Lower leg skin (tissue), 4 donors: ENCODE measurements around the gene TCF7L1. TPM values are rescaled to one million over a fixed set of nuclear protein-coding genes. Genes with fewer than 3 reads are reported as not detected.
A peak's percentile ranks its signal among the peaks of the same experiment; 100 is the strongest.
"Not testable (repeated sequence)": the region's sequence is repeated elsewhere in the genome, so short reads cannot be mapped to it uniquely, and the experiment has no call there.

ENCODE experiments used
- DNase-seq, 2 donors: peaks; one replicate each; pipeline ENCODE4 v3.0.0-alpha.2; 2019; ENCODE audit warnings: low spot score in 2 of 2
- H3K4me3 ChIP-seq: fragments of 200-600 bp; sonication (generic); 2 replicates; pipeline ENCODE4 v1.5.1; 2017; ENCODE audit warnings: mild to moderate bottlenecking, low read depth; ENCODE audit not compliant: poor library complexity, severe bottlenecking
- POLR2A ChIP-seq, 2 donors: fragments of 450-650 bp; IDR thresholded peaks; one replicate each; pipeline ENCODE4 v1.6.1; 2016 to 2017; ENCODE audit warnings: antibody characterized with exemption in 2 of 2, mild to moderate bottlenecking in 1 of 2, moderate library complexity in 1 of 2
- WGBS, 2 donors: methylation state at CpG; one replicate each; pipeline ENCODE4 v1.1.5; 2018; 5-methylcytosine and 5-hydroxymethylcytosine counted together
- intact Hi-C: fragments of 100-400 bp; cut with DNase I; formaldehyde crosslinking; loops from one replicate; pipeline ENCODE4 v1.15.0; 2023; ENCODE audit warnings: low total_unique reads
- total RNA-seq, 4 donors: library from RNA; depleted of rRNA; stranded (reverse); fragments of >200 nt; gene quantifications; one replicate each; pipeline ENCODE4 v1.1.0, GENCODE V29; 2016
- TF ChIP-seq, protein P1 (sequence below), 3 donors: fragments of 450-650 bp; IDR thresholded peaks; one replicate each; pipeline ENCODE4 v1.5.1; 2016; ENCODE audit warnings: antibody characterized with exemption in 3 of 3, mild to moderate bottlenecking in 3 of 3, moderate library complexity in 2 of 3

Gene TCF7L1
- total RNA-seq, 4 donors from 2014 or later, result 0.67 to 4.8 (median 1.9) TPM

- intact Hi-C loops, result no loop called here
- no peak overlapping the region for H3K4me3 ChIP-seq
- no peak for TF ChIP-seq POLR2A (IDR thresholded peaks at IDR 0.05)
- TF ChIP-seq, protein P1, sequence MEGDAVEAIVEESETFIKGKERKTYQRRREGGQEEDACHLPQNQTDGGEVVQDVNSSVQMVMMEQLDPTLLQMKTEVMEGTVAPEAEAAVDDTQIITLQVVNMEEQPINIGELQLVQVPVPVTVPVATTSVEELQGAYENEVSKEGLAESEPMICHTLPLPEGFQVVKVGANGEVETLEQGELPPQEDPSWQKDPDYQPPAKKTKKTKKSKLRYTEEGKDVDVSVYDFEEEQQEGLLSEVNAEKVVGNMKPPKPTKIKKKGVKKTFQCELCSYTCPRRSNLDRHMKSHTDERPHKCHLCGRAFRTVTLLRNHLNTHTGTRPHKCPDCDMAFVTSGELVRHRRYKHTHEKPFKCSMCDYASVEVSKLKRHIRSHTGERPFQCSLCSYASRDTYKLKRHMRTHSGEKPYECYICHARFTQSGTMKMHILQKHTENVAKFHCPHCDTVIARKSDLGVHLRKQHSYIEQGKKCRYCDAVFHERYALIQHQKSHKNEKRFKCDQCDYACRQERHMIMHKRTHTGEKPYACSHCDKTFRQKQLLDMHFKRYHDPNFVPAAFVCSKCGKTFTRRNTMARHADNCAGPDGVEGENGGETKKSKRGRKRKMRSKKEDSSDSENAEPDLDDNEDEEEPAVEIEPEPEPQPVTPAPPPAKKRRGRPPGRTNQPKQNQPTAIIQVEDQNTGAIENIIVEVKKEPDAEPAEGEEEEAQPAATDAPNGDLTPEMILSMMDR (IDR thresholded peaks at IDR 0.05), result no peak
- WGBS, 2 donors, result 66 to 70% methylated on average over 9 of the region's 9 CpGs
- DNase-seq, result no peak
Measured at GRCh38 chr2:85325466-85325811, 192.2 kb downstream of the TCF7L1 start.

- 16 to 23% methylated on average over 31 to 32 of the region's 32 CpGs for WGBS, 2 donors
- TF ChIP-seq POLR2A (IDR thresholded peaks at IDR 0.05), result no peak
- TF ChIP-seq, protein P1 (IDR thresholded peaks at IDR 0.05), result no peak
- DNase-seq, result no peak
- H3K4me3 ChIP-seq, result peak overlapping the region; percentile 66
- intact Hi-C loops, result no loop called here
Measured at GRCh38 chr2:85326406-85327159, 193.4 kb downstream of the TCF7L1 start.

DNA sequence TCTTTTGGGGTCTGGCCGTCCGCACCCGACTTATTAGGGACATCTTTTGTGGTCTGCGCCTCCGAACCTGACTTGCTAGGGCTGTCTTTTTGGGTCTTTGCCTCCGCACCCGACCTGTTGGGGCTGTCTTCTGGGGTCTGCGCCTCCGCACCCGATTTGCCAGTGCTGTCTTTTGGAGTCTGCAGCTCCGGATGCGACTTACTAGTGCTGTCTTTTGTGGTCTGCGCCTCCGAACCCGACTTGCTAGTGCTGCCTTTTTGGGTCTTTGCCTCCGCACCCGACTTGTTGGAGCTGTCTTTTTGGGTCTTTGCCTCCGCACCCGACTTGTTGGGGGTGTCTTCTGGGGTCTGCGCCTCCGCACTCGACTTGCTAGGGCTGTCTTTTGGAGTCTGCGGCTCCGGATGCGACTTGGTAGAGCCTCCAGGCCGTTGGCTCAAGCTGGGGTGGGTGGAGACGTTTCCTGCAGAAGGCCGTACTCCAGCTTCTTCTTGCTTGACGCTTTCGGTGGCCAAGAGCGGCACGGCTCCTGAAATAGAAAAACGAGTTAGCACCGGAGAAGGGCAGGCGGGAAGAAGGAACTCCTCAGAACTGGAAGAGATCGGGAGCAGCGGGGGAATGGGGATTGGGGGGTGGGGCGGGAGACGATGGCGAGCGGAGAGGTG lies 194.1 kb downstream of the TCF7L1 start:
- TF ChIP-seq, protein P1 (IDR thresholded peaks at IDR 0.05), result no peak
- no peak for TF ChIP-seq POLR2A (IDR thresholded peaks at IDR 0.05)
- H3K4me3 ChIP-seq, result peak overlapping the region; percentile 66
- 2 to 3% methylated on average over 41 of the region's 41 CpGs for WGBS, 2 donors
- peak; percentile 66 to 92 for DNase-seq
- intact Hi-C loops, result no loop called here

GRCh38 chr2:85327822-85328617 lies 194.8 kb downstream of the TCF7L1 start, which contains the start of gene TGOLN2:
TGOLN2 (minus strand) TSS chr2:85327989; CDS start chr2:85327962, 27 bp downstream.
- TF ChIP-seq POLR2A (IDR thresholded peaks at IDR 0.05), result peak in 1 of 2 donors; percentile 90
- TF ChIP-seq, protein P1 (IDR thresholded peaks at IDR 0.05), result no peak
- 0 to 1% methylated on average over 41 to 57 of the region's 57 CpGs for WGBS, 2 donors
- peak; percentile 90 to 98 for DNase-seq
- intact Hi-C loops, result no loop called here
- peak within 1 kb of the TSS; percentile 66 for H3K4me3 ChIP-seq

GRCh38 chr2:85329181-85329651 lies 196.0 kb downstream of the TCF7L1 start:
- no peak for DNase-seq
- H3K4me3 ChIP-seq, result no peak overlapping the region
- TF ChIP-seq, protein P1 (IDR thresholded peaks at IDR 0.05), result no peak
- no peak for TF ChIP-seq POLR2A (IDR thresholded peaks at IDR 0.05)
- intact Hi-C loops, result no loop called here

DNA sequence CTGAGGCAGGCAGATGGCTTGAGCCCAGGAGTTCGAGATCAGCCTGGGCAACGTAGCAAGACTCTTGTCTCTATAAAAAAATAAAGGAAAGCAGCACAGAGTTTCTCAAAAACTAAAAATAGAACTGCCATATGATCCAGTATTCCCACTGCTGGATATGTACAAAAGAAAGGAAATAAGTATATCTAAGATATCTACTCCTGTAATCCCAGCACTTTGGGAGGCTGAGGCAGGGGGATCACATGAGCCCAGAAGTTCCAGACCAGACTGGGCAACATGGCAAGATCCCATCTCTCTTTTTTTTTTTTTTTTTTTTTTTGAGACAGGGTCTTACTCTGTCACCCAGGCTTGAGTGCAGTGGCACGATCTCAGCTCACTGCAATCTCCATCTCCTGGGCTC lies 196.5 kb downstream of the TCF7L1 start:
- intact Hi-C loops, DNase-seq, H3K4me3 ChIP-seq: not testable (repeated sequence)
- WGBS, 2 donors, result 68 to 84% methylated on average over 3 of the region's 3 CpGs
